Peyer's patch (tissue), 4 donors: Measurements from ENCODE around the gene TSPEAR.

ENCODE experiments used
- CTCF ChIP-seq, 6 experiments: fragments of 450-650 bp in 4 of 6; fragments of 200-600 bp in 2 of 6; sonication (generic) in 1 of 6; IDR thresholded peaks; one replicate each; pipeline ENCODE4 v1.5.1; 2017 to 2019; ENCODE audit warnings: antibody characterized with exemption in 6 of 6, mild to moderate bottlenecking in 3 of 6, moderate library complexity in 1 of 6
- POLR2A ChIP-seq, 2 donors: fragments of 450-650 bp; IDR thresholded peaks; one replicate each; pipeline ENCODE4 v1.5.1; 2017; ENCODE audit warnings: antibody characterized with exemption in 2 of 2, mild to moderate bottlenecking in 2 of 2, moderate library complexity in 2 of 2

- TF ChIP-seq CTCF (IDR thresholded peaks at IDR 0.05) (no peak), POLR2A (IDR thresholded peaks at IDR 0.05) (no peak)
Measured at GRCh38 chr21:44517175-44517899, 194.0 kb downstream of the TSPEAR start.
